22Rv1 (cell line): ENCODE results near the gene SUCLG2.

Source experiments
- ZFX ChIP-seq: fragments of 450-650 bp; IDR thresholded peaks from 2 replicates; pipeline ENCODE4 v1.6.1; 2017; ENCODE audit warnings: antibody characterized with exemption, borderline replicate concordance
- TF ChIP-seq, protein P1 (sequence below): fragments of 450-650 bp; IDR thresholded peaks from 2 replicates; pipeline ENCODE4 v1.5.1; 2017; ENCODE audit warnings: mild to moderate bottlenecking

GRCh38 chr3:67598814-67599556 is 55.4 kb downstream of the SUCLG2 start:
- TF ChIP-seq, protein P1, sequence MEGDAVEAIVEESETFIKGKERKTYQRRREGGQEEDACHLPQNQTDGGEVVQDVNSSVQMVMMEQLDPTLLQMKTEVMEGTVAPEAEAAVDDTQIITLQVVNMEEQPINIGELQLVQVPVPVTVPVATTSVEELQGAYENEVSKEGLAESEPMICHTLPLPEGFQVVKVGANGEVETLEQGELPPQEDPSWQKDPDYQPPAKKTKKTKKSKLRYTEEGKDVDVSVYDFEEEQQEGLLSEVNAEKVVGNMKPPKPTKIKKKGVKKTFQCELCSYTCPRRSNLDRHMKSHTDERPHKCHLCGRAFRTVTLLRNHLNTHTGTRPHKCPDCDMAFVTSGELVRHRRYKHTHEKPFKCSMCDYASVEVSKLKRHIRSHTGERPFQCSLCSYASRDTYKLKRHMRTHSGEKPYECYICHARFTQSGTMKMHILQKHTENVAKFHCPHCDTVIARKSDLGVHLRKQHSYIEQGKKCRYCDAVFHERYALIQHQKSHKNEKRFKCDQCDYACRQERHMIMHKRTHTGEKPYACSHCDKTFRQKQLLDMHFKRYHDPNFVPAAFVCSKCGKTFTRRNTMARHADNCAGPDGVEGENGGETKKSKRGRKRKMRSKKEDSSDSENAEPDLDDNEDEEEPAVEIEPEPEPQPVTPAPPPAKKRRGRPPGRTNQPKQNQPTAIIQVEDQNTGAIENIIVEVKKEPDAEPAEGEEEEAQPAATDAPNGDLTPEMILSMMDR, result no peak
- no peak for TF ChIP-seq ZFX
